Activated CD8-positive, alpha-beta T cell treated with anti-CD3 and anti-CD28 coated beads, Interleukin-2, amount 10 ng/mL, durations not matched to agents 7 days and 5 days (primary cell): Measurements from ENCODE around the gene POLR2C. TPM values are rescaled to one million over a fixed set of nuclear protein-coding genes. Genes with fewer than 3 reads are reported as not detected.

Experiments used
- total RNA-seq, 2 experiments: library from RNA; stranded (reverse); gene quantifications; one replicate each; pipeline ENCODE4 v1.2.3, GENCODE V29; 2021

POLR2C gene
- total RNA-seq, 2 experiments from 2014 or later = 57.0 to 58.3 TPM

Other genes starting within 250 kb of the POLR2C start
- gene ARL2BP, start 217.4 kb upstream of the POLR2C start, total RNA-seq = 10 to 100 TPM; 33.3 to 36.9 TPM
- gene PLLP, start 178.0 kb upstream of the POLR2C start, total RNA-seq = under 1 TPM; 0.18 to 0.37 TPM
- under 1 TPM; 0.97 to 0.99 TPM for gene CCL22, start 103.9 kb upstream of the POLR2C start, total RNA-seq
- not detected for gene CX3CL1, start 90.2 kb upstream of the POLR2C start, total RNA-seq
- under 1 TPM in 1 of 2 experiments, not detected in 1; 0.50 TPM for gene CCL17, start 57.9 kb upstream of the POLR2C start, total RNA-seq
- gene CIAPIN1, start 15.3 kb upstream of the POLR2C start, total RNA-seq = 10 to 100 TPM; 47.8 to 53.8 TPM
- 10 to 100 TPM; 38.2 to 40.4 TPM for gene COQ9, start 15.2 kb upstream of the POLR2C start, total RNA-seq
- 1 to 10 TPM; 4.8 to 6.4 TPM for gene DOK4, start 23.8 kb downstream of the POLR2C start, total RNA-seq
- gene CCDC102A, start 73.9 kb downstream of the POLR2C start, total RNA-seq = 10 to 100 TPM; 16.3 to 18.2 TPM
- 10 to 100 TPM; 16.0 to 18.1 TPM for gene ADGRG5, start 80.0 kb downstream of the POLR2C start, total RNA-seq
- gene ADGRG1, start 166.0 kb downstream of the POLR2C start, total RNA-seq = 1 to 10 TPM; 3.3 to 3.7 TPM
- gene ADGRG3, start 205.6 kb downstream of the POLR2C start, total RNA-seq = under 1 TPM in 1 of 2 experiments, not detected in 1; 0.13 TPM
- under 1 TPM; 0.55 to 0.66 TPM for gene DRC7, start 232.1 kb downstream of the POLR2C start, total RNA-seq